Body of pancreas (tissue), 4 donors: ENCODE measurements around the gene KRTAP9-4.

Experiments used
- CTCF ChIP-seq, 7 experiments: fragments of 450-650 bp in 4 of 7; fragments of 200-600 bp in 3 of 7; sonication (generic) in 3 of 7; IDR thresholded peaks; one replicate each; pipeline ENCODE4 v1.5.1; 2016 to 2019; ENCODE audit warnings: antibody characterized with exemption in 7 of 7
- POLR2A ChIP-seq, 3 donors: fragments of 450-650 bp; IDR thresholded peaks; one replicate each; pipeline ENCODE4 v1.6.1; 2016; ENCODE audit warnings: antibody characterized with exemption in 3 of 3, mild to moderate bottlenecking in 2 of 3

- TF ChIP-seq CTCF (IDR thresholded peaks at IDR 0.05) (no peak), POLR2A (IDR thresholded peaks at IDR 0.05) (no peak)
These were observed 25.7 kb upstream of the KRTAP9-4 start for GRCh38 chr17:41223821-41224220.
